ENCODE results near the gene HP1BP3.

The HP1BP3 gene

DNA sequence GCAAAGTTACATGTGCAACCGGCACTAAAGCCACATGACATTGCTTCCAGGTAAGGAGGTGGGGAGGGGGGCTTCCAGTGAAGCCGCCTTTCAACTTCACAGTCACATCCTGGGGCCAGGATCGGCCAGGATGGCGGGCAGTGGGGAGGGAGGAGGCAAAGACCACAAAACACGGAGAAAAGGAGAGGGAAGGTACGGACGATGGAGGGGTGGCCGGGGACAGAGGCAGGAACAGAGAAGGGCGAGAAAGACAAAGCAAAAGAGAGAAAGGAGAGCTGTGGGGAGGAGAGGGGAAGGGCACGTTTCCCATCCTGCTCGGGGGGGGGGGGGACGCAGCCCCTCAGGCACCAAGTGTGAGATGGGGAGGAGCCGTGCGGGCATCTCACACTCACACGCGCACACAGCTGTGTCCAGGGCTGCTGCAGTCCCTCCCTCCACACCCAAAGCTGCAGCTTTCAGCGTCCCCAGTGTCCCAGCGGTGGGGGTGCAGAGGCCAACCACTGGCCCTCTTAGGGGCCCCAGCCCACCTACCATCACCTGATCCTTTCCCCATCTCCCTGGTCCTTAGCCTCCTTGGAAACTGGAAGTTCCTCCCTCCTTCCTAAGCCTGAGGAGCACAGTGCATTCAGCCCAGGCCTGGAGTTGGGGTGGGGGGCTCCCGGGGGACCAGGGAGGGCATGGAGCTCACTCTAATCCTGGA is 57.0 kb downstream of the HP1BP3 start:
- TF ChIP-seq, protein P1, sequence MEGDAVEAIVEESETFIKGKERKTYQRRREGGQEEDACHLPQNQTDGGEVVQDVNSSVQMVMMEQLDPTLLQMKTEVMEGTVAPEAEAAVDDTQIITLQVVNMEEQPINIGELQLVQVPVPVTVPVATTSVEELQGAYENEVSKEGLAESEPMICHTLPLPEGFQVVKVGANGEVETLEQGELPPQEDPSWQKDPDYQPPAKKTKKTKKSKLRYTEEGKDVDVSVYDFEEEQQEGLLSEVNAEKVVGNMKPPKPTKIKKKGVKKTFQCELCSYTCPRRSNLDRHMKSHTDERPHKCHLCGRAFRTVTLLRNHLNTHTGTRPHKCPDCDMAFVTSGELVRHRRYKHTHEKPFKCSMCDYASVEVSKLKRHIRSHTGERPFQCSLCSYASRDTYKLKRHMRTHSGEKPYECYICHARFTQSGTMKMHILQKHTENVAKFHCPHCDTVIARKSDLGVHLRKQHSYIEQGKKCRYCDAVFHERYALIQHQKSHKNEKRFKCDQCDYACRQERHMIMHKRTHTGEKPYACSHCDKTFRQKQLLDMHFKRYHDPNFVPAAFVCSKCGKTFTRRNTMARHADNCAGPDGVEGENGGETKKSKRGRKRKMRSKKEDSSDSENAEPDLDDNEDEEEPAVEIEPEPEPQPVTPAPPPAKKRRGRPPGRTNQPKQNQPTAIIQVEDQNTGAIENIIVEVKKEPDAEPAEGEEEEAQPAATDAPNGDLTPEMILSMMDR (IDR thresholded peaks at IDR 0.05; ENCODE audit: insufficient read depth, low read length) = no peak
- TF ChIP-seq SPI1 (IDR thresholded peaks at IDR 0.05; ENCODE audit: borderline replicate concordance, low read depth) = no peak
- TF ChIP-seq POLR2AphosphoS5 (IDR thresholded peaks at IDR 0.05; ENCODE audit: low read depth) = no peak
- TF ChIP-seq, protein P2, sequence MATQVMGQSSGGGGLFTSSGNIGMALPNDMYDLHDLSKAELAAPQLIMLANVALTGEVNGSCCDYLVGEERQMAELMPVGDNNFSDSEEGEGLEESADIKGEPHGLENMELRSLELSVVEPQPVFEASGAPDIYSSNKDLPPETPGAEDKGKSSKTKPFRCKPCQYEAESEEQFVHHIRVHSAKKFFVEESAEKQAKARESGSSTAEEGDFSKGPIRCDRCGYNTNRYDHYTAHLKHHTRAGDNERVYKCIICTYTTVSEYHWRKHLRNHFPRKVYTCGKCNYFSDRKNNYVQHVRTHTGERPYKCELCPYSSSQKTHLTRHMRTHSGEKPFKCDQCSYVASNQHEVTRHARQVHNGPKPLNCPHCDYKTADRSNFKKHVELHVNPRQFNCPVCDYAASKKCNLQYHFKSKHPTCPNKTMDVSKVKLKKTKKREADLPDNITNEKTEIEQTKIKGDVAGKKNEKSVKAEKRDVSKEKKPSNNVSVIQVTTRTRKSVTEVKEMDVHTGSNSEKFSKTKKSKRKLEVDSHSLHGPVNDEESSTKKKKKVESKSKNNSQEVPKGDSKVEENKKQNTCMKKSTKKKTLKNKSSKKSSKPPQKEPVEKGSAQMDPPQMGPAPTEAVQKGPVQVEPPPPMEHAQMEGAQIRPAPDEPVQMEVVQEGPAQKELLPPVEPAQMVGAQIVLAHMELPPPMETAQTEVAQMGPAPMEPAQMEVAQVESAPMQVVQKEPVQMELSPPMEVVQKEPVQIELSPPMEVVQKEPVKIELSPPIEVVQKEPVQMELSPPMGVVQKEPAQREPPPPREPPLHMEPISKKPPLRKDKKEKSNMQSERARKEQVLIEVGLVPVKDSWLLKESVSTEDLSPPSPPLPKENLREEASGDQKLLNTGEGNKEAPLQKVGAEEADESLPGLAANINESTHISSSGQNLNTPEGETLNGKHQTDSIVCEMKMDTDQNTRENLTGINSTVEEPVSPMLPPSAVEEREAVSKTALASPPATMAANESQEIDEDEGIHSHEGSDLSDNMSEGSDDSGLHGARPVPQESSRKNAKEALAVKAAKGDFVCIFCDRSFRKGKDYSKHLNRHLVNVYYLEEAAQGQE (IDR thresholded peaks at IDR 0.05; ENCODE audit: insufficient replicate concordance, low read depth) = no peak
- TF ChIP-seq GABPA (IDR thresholded peaks at IDR 0.05; ENCODE audit: low read depth) = no peak
- Histone ChIP-seq H3K4me3 (replicated peaks; ENCODE audit: insufficient read depth, low read length) (no peak overlapping the region), H3K27ac (replicated peaks) (no peak overlapping the region), H3K27me3 (ENCODE audit: insufficient read depth, poor library complexity, severe bottlenecking) (peaks cover 42% of the 10 kb centered on the region)
- no peak for DNase-seq (ENCODE audit: low read depth in 1 of 2, low spot score in 1 of 2)

DNA sequence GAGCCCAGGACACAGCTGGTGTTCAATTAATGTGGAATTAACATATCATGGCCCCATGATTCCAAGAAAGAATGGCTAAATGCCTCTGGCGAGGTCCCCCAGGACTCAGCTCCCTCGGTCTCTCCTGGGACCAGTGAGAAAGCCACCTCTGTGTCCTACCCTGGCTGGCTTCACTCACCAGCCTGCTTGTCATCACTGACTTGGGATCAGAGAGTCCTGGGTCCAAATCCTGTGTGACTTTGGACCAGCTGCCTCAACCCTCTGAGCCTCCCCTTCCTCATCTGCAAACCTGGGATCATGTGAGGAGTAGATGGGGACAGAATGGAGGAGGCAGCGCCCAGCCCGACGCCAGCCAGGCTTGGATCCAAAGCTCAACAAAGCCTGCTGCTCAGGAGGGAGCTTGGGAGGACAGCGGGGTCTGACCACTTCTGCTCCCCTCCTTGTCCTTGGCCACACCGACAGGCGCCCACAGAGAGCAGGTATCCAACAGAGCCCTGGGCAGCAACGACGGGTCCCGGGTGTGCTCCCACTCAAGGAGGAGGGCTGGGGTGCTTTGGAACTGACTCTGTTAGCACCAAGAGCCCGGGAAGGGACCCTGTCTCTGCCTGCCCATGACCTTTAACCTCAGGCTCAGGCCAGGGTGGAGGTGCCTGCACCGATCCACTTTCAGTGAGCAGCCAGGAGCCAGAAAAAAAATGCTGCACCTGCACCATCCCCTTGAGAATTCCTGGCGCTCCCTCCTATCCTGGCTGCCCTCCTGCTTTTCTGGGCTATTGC is 57.8 kb downstream of the HP1BP3 start:
- H3K27me3 ChIP-seq (ENCODE audit: insufficient read depth, poor library complexity, severe bottlenecking) = peaks cover 42% of the 10 kb centered on the region
- TF ChIP-seq SPI1 (IDR thresholded peaks at IDR 0.05; ENCODE audit: borderline replicate concordance, low read depth) (no peak), GABPA (IDR thresholded peaks at IDR 0.05; ENCODE audit: low read depth) (no peak), POLR2AphosphoS5 (IDR thresholded peaks at IDR 0.05; ENCODE audit: low read depth) (no peak)
- TF ChIP-seq, protein P1 (IDR thresholded peaks at IDR 0.05; ENCODE audit: insufficient read depth, low read length) = no peak
- TF ChIP-seq, protein P2 (IDR thresholded peaks at IDR 0.05; ENCODE audit: insufficient replicate concordance, low read depth) = no peak
- no peak overlapping the region for H3K27ac ChIP-seq (replicated peaks)
- no peak for DNase-seq (ENCODE audit: low read depth in 1 of 2, low spot score in 1 of 2)
- no peak overlapping the region for H3K4me3 ChIP-seq (replicated peaks; ENCODE audit: insufficient read depth, low read length)

DNA sequence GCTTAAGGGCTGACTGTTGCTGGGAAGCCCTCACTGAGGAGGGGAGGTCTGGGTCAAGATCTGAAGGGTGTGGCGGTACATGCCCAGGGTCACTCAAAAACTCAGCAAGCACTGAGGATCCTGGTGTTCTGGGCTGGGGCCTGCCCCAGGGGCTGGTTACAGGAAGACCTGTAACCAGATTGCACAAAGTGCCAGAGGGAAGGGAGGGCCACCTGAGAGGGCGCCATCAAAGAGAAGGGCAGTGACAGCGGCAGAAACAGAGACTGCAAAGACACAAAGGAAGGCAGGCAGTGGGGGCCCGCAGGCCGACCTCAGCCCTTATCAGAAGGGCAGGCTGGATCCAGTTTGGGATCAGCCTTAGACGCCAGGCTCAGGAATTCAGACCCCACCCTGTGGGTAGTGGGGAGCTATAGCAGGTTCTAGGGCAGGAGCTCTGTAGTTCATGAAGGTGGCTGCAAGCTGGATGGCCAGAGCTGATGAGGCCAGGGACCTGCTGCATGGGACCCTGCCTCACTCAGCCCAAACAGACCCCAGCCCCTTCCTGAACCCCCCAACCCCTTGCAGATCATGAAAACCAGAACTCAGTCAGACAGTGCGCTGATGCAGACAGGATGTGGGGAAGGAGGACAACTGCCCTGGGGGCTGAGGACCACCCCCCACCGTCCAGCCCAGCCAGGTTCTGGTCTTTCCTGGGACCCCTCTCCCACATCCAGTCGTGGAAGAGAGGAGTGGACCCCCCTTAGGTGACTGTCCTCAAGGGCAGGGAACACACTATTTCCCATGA is 58.5 kb downstream of the HP1BP3 start:
- Histone ChIP-seq H3K4me3 (replicated peaks; ENCODE audit: insufficient read depth, low read length) (no peak overlapping the region), H3K27ac (replicated peaks) (no peak overlapping the region)
- TF ChIP-seq POLR2AphosphoS5 (IDR thresholded peaks at IDR 0.05; ENCODE audit: low read depth) = no peak

More for the DNA sequence above, 58.5 kb downstream of the HP1BP3 start:
- DNase-seq (ENCODE audit: low read depth in 1 of 2, low spot score in 1 of 2) = no peak
- H3K27me3 ChIP-seq (ENCODE audit: insufficient read depth, poor library complexity, severe bottlenecking) = peaks cover 42% of the 10 kb centered on the region

Measured in HL-60 (cell line).